HepG2 (cell line): ENCODE results near the gene TULP4. TPM values are rescaled to one million over a fixed set of nuclear protein-coding genes. Genes with fewer than 3 reads are reported as not detected.
A peak's percentile ranks its signal among the peaks of the same experiment; 100 is the strongest.

Experiments
- ARNT2 ChIP-seq: sonication (generic); formaldehyde crosslinking; IDR thresholded peaks from 2 replicates; pipeline ENCODE4 v1.8.0; 2022; ENCODE audit warnings: mild to moderate bottlenecking, low read depth, missing genetic modification reagents, moderate library complexity
- ATAD3A ChIP-seq: sonication (generic); formaldehyde crosslinking; IDR thresholded peaks from 2 replicates; pipeline ENCODE4 v1.4.0; 2020; ENCODE audit warnings: missing genetic modification reagents
- ATF4 ChIP-seq, 2 experiments: fragments of 450-650 bp in 1 of 2; sonication (generic) in 1 of 2; formaldehyde crosslinking; IDR thresholded peaks; 2 replicates each; pipeline versions ENCODE4 v1.5.0 to v1.8.0; 2020 to 2022; ENCODE audit warnings: mild to moderate bottlenecking in 1 of 2, missing genetic modification reagents in 1 of 2
- GFI1 ChIP-seq: sonication (generic); formaldehyde crosslinking; IDR thresholded peaks from 2 replicates; pipeline ENCODE4 v1.5.0; 2020; ENCODE audit warnings: missing genetic modification reagents, mild to moderate bottlenecking, borderline replicate concordance
- GLMP ChIP-seq: sonication (generic); formaldehyde crosslinking; IDR thresholded peaks from 2 replicates; pipeline ENCODE4 v1.9.0; 2021; ENCODE audit warnings: missing genetic modification reagents, mild to moderate bottlenecking, borderline replicate concordance
- KLF11 ChIP-seq: IDR thresholded peaks from 2 replicates; pipeline ENCODE4 v1.6.1; 2016; ENCODE audit warnings: missing compliant biosample characterization
- MATR3 ChIP-seq: sonication (generic); formaldehyde crosslinking; IDR thresholded peaks from 2 replicates; pipeline ENCODE4 v1.4.0; 2020; ENCODE audit warnings: missing genetic modification reagents
- RXRA ChIP-seq: sonication (generic); formaldehyde crosslinking; IDR thresholded peaks from 2 replicates; pipeline ENCODE4 v1.5.1; 2020; ENCODE audit warnings: missing genetic modification reagents
- SMARCC2 ChIP-seq: fragments of 450-650 bp; IDR thresholded peaks from 2 replicates; pipeline ENCODE4 v1.6.1; 2017; ENCODE audit warnings: antibody characterized with exemption, mild to moderate bottlenecking
- YEATS4 ChIP-seq: sonication (generic); formaldehyde crosslinking; IDR thresholded peaks from 2 replicates; pipeline ENCODE4 v1.4.0; 2020; ENCODE audit warnings: missing genetic modification reagents, borderline replicate concordance
- ZNF333 ChIP-seq: sonication (generic); formaldehyde crosslinking; IDR thresholded peaks from 2 replicates; pipeline ENCODE4 v1.4.0; 2020; ENCODE audit warnings: mild to moderate bottlenecking, missing genetic modification reagents, borderline replicate concordance
- polyA plus RNA-seq, 8 experiments: library from polyadenylated mRNA; depleted of rRNA in 3 of 8; stranded (reverse) in 7 of 8; unstranded in 1 of 8; fragments of >200 nt; fragmentation: Illumina TruSeq in 4 of 8; extraction: Trizol in 4 of 8; gene quantifications; 2 replicates each; pipeline versions ENCODE4 v1.2.1 to v1.2.3, GENCODE V29; 2011 to 2016; ENCODE audit warnings: low read depth in 4 of 8, missing spikeins in 1 of 8, mixed read lengths in 1 of 8; ENCODE audit not compliant: insufficient read depth in 1 of 8
- total RNA-seq, 5 experiments: library from RNA; depleted of rRNA; stranded (reverse); fragments of >200 nt; fragmentation: Illumina TruSeq; extraction: Trizol; gene quantifications; 2 replicates each; pipeline ENCODE4 v1.2.3, GENCODE V29; 2016; ENCODE audit warnings: low read depth in 1 of 5
- TF ChIP-seq, protein P1 (sequence below): fragments of 450-650 bp; IDR thresholded peaks from 2 replicates; pipeline ENCODE4 v1.6.1; 2016
- TF ChIP-seq, protein P2 (sequence below): sonication (generic); formaldehyde crosslinking; IDR thresholded peaks from 2 replicates; pipeline ENCODE4 v1.5.0; 2020; ENCODE audit warnings: mild to moderate bottlenecking, missing genetic modification reagents, moderate library complexity
- TF ChIP-seq, protein P3 (sequence below): sonication (generic); formaldehyde crosslinking; IDR thresholded peaks from 2 replicates; pipeline ENCODE4 v1.8.0; 2022; ENCODE audit warnings: mild to moderate bottlenecking, missing genetic modification reagents; ENCODE audit not compliant: insufficient replicate concordance
- TF ChIP-seq, protein P4 (sequence below): sonication (generic); formaldehyde crosslinking; IDR thresholded peaks from 2 replicates; pipeline ENCODE4 v1.9.0; 2021; ENCODE audit warnings: missing genetic modification reagents, mild to moderate bottlenecking, borderline replicate concordance
- TF ChIP-seq, protein P5 (sequence below): sonication (generic); formaldehyde crosslinking; IDR thresholded peaks from 2 replicates; pipeline ENCODE4 v1.5.0; 2020; ENCODE audit warnings: missing genetic modification reagents

The TULP4 gene
- total and polyA plus RNA-seq, 2 of the 13 experiments (the other 11 are each of a cell fraction or from before 2014, with no cell fraction given), result 21.1 to 122 TPM

DNA sequence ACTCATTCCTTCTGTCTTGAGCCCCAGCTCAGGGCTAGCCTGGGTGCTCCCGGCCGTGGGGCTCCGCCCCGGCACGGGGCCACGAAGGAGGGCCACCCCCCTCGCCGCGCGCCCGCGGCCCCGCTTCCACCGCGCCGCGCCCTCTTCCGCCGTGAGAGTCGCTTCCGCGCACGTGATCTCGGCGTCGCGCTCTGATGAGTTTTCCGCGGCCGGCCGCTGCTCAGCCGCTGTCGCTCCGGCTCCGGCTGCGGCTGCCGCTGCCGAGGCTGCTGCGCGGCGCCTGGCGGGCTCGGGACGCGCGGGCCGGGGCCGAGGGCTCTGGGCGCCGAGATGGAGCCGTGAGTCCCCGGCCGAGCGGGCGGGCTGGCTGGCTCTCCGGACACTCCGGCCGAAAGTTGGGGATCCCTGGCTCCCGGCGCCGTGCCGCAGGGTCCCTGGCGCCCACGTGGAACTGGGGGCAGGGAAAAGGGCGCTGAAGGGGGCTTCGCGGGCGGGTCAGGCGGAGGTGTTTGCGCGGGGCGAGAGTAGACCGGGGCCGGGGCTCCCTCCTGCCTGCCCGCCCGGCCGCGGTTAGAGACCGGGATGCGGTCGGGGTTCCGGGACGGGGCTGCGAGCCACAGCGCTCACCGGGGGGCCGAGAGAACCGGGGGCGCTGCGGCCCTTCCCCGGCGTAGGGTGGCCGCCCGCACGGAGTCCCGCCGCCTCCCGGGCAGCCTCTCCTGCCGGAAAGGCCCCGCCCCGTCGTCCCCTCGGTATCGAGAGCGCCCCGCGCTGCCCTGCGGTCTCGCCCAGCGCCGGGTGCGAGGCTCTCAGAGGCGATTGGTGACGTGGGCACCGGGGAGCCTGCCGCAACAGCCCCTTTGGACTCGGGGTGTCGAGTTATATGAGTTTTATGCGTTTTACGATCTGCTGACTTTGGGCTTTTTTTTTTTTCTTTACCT is 247.9 kb downstream of the TULP4 start, which contains the start of gene TMEM181 (continued):
- TF ChIP-seq, protein P1, sequence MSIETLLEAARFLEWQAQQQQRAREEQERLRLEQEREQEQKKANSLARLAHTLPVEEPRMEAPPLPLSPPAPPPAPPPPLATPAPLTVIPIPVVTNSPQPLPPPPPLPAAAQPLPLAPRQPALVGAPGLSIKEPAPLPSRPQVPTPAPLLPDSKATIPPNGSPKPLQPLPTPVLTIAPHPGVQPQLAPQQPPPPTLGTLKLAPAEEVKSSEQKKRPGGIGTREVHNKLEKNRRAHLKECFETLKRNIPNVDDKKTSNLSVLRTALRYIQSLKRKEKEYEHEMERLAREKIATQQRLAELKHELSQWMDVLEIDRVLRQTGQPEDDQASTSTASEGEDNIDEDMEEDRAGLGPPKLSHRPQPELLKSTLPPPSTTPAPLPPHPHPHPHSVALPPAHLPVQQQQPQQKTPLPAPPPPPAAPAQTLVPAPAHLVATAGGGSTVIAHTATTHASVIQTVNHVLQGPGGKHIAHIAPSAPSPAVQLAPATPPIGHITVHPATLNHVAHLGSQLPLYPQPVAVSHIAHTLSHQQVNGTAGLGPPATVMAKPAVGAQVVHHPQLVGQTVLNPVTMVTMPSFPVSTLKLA, result no peak
- TF ChIP-seq GLMP (CRISPR knock-in tag), result no peak; the same call in 1 of the 2 replicates
- TF ChIP-seq, protein P2, sequence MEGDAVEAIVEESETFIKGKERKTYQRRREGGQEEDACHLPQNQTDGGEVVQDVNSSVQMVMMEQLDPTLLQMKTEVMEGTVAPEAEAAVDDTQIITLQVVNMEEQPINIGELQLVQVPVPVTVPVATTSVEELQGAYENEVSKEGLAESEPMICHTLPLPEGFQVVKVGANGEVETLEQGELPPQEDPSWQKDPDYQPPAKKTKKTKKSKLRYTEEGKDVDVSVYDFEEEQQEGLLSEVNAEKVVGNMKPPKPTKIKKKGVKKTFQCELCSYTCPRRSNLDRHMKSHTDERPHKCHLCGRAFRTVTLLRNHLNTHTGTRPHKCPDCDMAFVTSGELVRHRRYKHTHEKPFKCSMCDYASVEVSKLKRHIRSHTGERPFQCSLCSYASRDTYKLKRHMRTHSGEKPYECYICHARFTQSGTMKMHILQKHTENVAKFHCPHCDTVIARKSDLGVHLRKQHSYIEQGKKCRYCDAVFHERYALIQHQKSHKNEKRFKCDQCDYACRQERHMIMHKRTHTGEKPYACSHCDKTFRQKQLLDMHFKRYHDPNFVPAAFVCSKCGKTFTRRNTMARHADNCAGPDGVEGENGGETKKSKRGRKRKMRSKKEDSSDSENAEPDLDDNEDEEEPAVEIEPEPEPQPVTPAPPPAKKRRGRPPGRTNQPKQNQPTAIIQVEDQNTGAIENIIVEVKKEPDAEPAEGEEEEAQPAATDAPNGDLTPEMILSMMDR (CRISPR knock-in tag), result peak; percentile 54
- TF ChIP-seq MATR3 (CRISPR knock-in tag), result no peak
- TF ChIP-seq, protein P3, sequence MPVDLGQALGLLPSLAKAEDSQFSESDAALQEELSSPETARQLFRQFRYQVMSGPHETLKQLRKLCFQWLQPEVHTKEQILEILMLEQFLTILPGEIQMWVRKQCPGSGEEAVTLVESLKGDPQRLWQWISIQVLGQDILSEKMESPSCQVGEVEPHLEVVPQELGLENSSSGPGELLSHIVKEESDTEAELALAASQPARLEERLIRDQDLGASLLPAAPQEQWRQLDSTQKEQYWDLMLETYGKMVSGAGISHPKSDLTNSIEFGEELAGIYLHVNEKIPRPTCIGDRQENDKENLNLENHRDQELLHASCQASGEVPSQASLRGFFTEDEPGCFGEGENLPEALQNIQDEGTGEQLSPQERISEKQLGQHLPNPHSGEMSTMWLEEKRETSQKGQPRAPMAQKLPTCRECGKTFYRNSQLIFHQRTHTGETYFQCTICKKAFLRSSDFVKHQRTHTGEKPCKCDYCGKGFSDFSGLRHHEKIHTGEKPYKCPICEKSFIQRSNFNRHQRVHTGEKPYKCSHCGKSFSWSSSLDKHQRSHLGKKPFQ, result peak; percentile 61
- TF ChIP-seq RXRA (CRISPR knock-in tag), result peak; percentile 38; the same call in 1 of the 2 replicates
- TF ChIP-seq ARNT2 (CRISPR knock-in tag), result peak; percentile 86; the same call in 1 of the 2 replicates
- TF ChIP-seq, protein P4, sequence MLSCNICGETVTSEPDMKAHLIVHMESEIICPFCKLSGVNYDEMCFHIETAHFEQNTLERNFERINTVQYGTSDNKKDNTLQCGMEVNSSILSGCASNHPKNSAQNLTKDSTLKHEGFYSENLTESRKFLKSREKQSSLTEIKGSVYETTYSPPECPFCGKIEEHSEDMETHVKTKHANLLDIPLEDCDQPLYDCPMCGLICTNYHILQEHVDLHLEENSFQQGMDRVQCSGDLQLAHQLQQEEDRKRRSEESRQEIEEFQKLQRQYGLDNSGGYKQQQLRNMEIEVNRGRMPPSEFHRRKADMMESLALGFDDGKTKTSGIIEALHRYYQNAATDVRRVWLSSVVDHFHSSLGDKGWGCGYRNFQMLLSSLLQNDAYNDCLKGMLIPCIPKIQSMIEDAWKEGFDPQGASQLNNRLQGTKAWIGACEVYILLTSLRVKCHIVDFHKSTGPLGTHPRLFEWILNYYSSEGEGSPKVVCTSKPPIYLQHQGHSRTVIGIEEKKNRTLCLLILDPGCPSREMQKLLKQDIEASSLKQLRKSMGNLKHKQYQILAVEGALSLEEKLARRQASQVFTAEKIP, result no peak
- TF ChIP-seq YEATS4 (CRISPR knock-in tag), result peak; percentile 79
- TF ChIP-seq, protein P5, sequence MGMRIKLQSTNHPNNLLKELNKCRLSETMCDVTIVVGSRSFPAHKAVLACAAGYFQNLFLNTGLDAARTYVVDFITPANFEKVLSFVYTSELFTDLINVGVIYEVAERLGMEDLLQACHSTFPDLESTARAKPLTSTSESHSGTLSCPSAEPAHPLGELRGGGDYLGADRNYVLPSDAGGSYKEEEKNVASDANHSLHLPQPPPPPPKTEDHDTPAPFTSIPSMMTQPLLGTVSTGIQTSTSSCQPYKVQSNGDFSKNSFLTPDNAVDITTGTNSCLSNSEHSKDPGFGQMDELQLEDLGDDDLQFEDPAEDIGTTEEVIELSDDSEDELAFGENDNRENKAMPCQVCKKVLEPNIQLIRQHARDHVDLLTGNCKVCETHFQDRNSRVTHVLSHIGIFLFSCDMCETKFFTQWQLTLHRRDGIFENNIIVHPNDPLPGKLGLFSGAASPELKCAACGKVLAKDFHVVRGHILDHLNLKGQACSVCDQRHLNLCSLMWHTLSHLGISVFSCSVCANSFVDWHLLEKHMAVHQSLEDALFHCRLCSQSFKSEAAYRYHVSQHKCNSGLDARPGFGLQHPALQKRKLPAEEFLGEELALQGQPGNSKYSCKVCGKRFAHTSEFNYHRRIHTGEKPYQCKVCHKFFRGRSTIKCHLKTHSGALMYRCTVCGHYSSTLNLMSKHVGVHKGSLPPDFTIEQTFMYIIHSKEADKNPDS, result no peak
- peak; percentile 81; the same call in 1 of the 2 replicates for TF ChIP-seq ZNF333 (CRISPR knock-in tag)
- TF ChIP-seq SMARCC2, result no peak
- no peak for TF ChIP-seq KLF11 (CRISPR knock-in tag)
- no peak for TF ChIP-seq ATAD3A (CRISPR knock-in tag)
- TF ChIP-seq ATF4 (CRISPR knock-in tag; IDR thresholded peaks at IDR 0.05), result no peak; a peak in 2 of 4 replicates
- TF ChIP-seq GFI1 (CRISPR knock-in tag), result peak; percentile 44; the same call in 1 of the 2 replicates
